Measurements from ENCODE around the gene IFNG. TPM values are rescaled to one million over a fixed set of nuclear protein-coding genes. Genes with fewer than 3 reads are reported as not detected.
A peak's percentile ranks its signal among the peaks of the same experiment; 100 is the strongest.

The IFNG gene
- total RNA-seq, 1 experiment from 2014 or later: not detected

DNA sequence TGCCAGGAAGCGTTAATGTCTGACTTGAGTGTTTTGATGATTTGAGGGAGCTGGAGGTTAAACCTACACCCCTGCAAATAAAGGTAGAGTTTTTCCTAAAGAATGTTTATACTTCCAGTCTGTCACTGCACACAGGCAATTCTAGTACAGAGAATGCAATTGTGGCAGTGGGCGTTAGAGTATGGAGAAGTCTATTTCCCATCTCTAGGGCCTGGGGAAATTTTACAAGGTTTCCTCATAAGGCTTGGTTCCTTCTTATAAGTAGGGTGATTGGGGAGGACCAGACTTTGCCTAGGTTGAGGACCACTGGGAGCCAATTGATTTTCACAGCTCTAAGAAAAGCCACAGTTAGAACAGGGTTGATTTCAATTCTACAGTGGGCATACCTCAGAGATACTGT, 44.3 kb downstream of the IFNG start:
- DNase-seq (ENCODE audit: low read depth): no peak

DNA sequence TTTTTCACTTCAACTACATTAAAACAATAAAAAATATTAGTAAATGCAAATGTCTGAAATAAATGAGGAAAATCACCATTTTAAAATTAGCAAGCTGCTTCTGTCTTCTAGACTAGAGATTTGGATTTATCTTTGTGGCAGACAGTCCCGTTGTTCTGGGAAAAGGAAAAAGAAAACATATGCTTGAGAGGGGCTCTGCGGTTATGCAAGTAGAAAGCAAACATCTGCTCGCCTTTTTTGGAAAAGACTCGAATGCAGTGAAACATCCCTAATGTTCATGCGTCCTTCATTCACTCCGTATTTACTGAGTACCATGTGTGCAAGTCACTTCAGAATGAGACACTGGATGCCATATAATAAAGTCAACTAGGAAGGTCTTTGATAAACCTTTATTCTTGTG, 44.9 kb downstream of the IFNG start:
- DNase-seq (ENCODE audit: low read depth): no peak

DNA sequence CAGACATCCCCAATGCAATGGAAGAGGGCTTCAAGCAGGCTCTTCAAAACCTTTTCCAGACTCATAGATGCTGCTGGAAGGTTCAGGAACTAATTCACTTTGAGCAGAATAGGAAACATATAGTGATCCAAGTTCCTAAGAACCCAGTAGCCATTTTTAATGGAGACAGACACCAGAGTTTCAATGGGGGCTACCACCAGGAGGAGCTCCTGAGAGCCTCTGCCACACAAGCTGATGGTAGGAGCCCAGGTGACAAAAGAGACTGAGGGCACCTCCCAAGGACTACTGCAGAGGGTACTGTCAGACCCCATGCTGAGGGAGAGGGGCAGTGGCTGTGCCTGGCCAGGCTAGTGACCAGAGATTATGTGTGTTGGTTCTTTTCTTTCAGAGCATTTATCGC, 45.9 kb downstream of the IFNG start:
- no peak for DNase-seq (ENCODE audit: low read depth)

DNA sequence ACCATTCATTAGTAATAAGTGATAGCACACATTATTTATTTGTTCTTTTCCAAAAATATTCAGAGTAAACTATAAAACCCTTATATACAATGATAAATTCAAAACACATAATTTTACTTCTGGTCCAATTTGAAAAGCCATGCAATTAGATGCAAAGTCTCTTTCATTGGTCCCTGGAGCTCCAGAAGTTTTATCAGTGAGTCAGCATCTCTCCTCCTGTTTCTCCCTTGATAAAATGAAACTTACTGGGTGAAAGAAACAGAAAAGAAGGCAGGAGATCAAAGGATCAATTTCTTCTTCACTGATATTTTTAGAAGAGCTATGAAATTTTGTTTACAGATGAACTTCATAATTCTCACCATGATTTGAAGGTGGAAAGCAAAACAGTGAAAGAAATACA, 47.5 kb downstream of the IFNG start:
- DNase-seq (ENCODE audit: low read depth): no peak

DNA sequence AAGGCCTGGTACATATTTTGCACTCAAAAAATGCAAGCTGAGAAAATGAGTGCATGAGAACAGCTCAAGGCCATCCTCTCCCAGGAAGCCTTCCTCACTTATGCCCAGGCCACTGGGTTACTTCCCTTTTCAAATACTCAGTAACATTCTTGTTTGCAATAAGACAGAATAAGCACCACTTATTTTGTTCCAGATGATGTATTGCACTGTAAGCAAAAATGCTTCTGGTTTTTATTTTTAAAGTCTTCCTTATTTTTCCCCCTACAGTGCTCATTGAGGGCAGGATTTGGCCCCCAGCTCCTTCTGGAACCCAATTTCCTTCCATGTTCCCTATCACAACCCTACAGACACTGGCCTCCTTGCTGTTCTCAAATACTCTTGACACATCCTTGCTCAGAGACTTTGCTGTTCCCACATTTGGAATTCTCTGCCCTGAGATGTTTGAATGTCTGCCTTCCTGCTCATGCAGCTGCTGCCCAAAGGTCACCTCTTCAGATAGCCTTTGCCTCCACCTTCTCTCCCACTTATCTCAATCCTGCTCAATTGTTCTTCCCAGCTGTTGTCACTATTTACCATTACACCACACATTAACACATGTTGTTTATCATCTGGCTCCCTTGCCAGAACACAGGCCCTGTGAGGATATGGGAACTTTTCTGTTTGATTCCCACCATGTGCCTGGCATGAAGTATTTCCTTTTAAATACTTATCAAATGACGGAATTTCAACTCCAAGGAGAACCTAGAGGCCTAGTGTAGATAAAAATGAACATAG, 49.9 kb downstream of the IFNG start:
- DNase-seq (ENCODE audit: low read depth): no peak

DNA sequence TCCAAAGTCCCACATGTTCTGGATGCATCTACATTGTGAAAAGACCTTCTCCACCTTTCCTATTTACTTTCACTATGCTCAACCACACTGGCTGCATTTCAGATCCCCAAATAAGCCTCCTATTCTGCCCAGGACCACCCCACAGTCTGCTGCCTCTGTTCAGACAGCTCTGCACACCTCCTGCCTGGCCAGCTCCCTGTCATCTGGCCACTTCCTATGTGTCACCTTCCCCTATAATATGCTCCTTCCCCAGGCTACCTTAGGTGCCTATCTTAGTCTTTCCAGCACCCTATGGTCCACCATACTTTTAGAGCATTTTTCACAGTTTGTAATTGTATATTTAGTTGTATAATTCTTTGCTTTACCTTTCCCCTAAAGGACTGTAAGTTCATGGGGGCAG, 50.5 kb downstream of the IFNG start:
- DNase-seq (ENCODE audit: low read depth): no peak

DNA sequence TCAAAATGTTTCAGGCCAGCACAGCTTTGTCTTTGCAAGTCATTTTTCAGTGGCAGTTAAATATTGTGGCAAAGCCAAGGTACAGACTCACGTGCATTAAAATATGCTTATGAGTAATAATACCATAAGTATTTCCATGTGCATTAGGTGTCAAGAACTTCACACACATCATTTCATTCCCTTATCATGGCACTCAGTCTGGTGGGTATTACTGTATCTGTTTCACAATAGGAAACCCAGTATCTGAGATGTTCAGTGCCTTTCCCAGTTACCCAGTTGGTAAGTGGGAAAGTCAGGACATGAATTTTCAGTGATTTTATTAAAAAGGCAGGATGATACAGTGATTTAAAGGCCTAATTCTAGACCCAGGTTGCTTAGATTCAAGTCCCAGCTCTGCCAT, 52.9 kb downstream of the IFNG start:
- DNase-seq (ENCODE audit: low read depth): no peak

DNA sequence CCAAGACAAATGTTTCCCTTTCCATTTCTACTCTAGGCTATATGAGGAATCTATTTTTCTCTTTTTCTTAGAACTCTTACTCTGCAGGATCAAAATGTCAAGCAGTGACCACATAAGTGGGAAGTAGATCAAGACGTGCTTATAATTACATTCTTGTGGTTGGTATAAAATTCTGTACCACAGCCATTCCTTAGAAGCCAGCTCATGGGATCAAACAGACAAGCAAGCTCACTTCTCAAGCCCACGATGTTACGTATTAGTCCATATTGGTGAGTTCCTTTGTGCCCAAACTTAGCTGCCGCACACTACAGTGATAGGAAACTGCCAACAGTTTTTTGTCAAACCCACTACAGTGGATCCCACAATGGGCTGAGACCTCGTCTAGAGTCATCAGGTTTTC, 53.4 kb downstream of the IFNG start:
- peak; percentile 59 for DNase-seq (ENCODE audit: low read depth)

Other genes starting within 250 kb of the IFNG start
- not detected in 2 replicates for gene IFNG-AS1, start 170.3 kb downstream of the IFNG start, total RNA-seq (2014; rRNA removed; shearing (Covaris generic))
- not detected in 2 replicates for gene IL26, start 66.1 kb upstream of the IFNG start, total RNA-seq (2014; rRNA removed; shearing (Covaris generic))
- gene IL22, start 93.9 kb upstream of the IFNG start, total RNA-seq (2014; rRNA removed; shearing (Covaris generic)): not detected in 2 replicates
- 7.7 and 8.7 TPM in 2 replicates for gene MDM1, start 172.6 kb upstream of the IFNG start, total RNA-seq (2014; rRNA removed; shearing (Covaris generic))

All from RPMI7951 (cell line).